ENCODE measurements around the gene MRPL4. TPM values are rescaled to one million over a fixed set of nuclear protein-coding genes. Genes with fewer than 3 reads are reported as not detected.

The MRPL4 gene
- total and polyA plus RNA-seq, 10 of the 15 experiments (the other 5 are each of a cell fraction or from before 2014, with no cell fraction given) = 0.79 to 221 (median 112) TPM

DNA sequence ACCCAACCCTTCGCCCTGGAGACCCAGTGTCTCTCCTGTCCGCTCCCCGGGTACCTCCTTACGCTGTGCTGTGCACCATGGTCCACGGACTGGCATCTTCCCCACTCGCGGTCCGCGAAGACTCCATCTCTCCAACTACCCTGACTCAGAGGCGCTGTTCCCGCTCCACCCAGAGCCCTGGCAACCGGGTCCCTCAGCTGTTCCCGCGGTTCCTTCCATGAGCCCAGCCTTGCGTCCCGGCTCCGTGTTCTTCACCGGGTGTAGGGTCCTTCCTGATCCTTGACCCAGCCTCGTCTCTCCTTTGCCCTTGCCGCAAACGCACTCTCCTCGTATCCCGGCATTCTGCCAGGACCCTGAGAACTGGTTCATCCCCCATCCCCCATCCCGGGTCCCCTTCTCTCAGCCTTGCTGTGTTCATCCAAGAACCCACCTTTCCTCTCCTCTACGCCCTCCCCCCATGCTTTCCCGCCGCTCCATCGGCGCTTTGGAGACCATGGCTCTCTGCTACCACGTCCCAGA is 38.4 kb downstream of the MRPL4 start:
- H3K4me2 ChIP-seq (ENCODE audit: control insufficient read depth, insufficient read depth) = peak overlapping the region; percentile 98
- intact Hi-C loops (cut with micrococcal nuclease; ENCODE audit: unreplicated experiment) = no loop called here
- no peaks in the 10 kb centered on the region for H3K79me2 ChIP-seq (ENCODE audit: control insufficient read depth, insufficient read depth, low read length)

More for the DNA sequence above, 38.4 kb downstream of the MRPL4 start:
- Histone ChIP-seq H3K9me3 (replicated peaks; ENCODE audit: control insufficient read depth, insufficient read depth, low read length) (no peaks in the 10 kb centered on the region; the same call in 2 of the 3 replicates), H3K4me3 (peak overlapping the region; percentile 77), H4K20me1 (ENCODE audit: control insufficient read depth, insufficient read depth) (peaks cover 7% of the 10 kb centered on the region; the same call in 1 of the 2 replicates), H3K36me3 (ENCODE audit: control insufficient read depth in 2 of 2, insufficient read depth in 2 of 2, low read length in 1 of 2) (peaks cover 4 to 8% of the 10 kb centered on the region in 2 experiments; a peak in 3 of 4 replicates), H2AFZ (ENCODE audit: control insufficient read depth, low read depth, low read length) (peak overlapping the region; percentile 61), H3K4me1 (ENCODE audit: control insufficient read depth, insufficient read depth, low read length) (peaks cover 64% of the 10 kb centered on the region), H3K9ac (ENCODE audit: control insufficient read depth, insufficient read depth, low read length) (no peak overlapping the region; the same call in 1 of the 2 replicates), H3K27ac (ENCODE audit: control insufficient read depth, insufficient read depth) (no peak overlapping the region), H3K27me3 (replicated peaks in 1 of 2; ENCODE audit: control insufficient read depth in 2 of 2, insufficient read depth in 2 of 2, low read length in 1 of 2) (peaks cover 3 to 16% of the 10 kb centered on the region in 2 experiments)
- CTCF ChIA-PET = interaction anchor here (1.0 to 5.9 kb wide), 6 partner anchors 17 to 110 kb away, joined by 3 to 58 read pairs (median 8); partner anchors contain the start of genes ICAM1 and RAVER1
- SMC1A ChIA-PET (ENCODE audit: uncharacterized antibody, unreplicated experiment) = interaction anchor here (0.6 to 2.2 kb wide), 7 partner anchors 8 to 98 kb away, joined by 3 to 27 read pairs (median 5); partner anchors contain the start of genes ICAM1 and TYK2
- RAD21 ChIA-PET (ENCODE audit: unreplicated experiment) = interaction anchor here (1.0 to 5.4 kb wide), 3 partner anchors 19 to 122 kb away, joined by 3 to 119 read pairs (median 10); partner anchors contain the start of genes ICAM1 and TYK2
- ATAC-seq (no peak), FAIRE-seq (no peak), DNase-seq (ENCODE audit: low read depth, low spot score) (no peak)
- BruUV-seq (replicated peaks) = no TSS peak
- POLR2A ChIA-PET = interaction anchor here (1.2 to 5.5 kb wide), 10 partner anchors 8 to 92 kb away, joined by 4 to 69 read pairs (median 7); partner anchors contain the start of genes FDX2, ICAM1, RAVER1 and TYK2
- WGBS (ENCODE audit: insufficient coverage, insufficient replicate concordance, low lambda C conversion rate, missing lambda C conversion rate) = 1% methylated on average over 20 of the region's 30 CpGs
- in situ Hi-C loops (cut with MboI) = no loop called here
- TF ChIP-seq, protein P1, sequence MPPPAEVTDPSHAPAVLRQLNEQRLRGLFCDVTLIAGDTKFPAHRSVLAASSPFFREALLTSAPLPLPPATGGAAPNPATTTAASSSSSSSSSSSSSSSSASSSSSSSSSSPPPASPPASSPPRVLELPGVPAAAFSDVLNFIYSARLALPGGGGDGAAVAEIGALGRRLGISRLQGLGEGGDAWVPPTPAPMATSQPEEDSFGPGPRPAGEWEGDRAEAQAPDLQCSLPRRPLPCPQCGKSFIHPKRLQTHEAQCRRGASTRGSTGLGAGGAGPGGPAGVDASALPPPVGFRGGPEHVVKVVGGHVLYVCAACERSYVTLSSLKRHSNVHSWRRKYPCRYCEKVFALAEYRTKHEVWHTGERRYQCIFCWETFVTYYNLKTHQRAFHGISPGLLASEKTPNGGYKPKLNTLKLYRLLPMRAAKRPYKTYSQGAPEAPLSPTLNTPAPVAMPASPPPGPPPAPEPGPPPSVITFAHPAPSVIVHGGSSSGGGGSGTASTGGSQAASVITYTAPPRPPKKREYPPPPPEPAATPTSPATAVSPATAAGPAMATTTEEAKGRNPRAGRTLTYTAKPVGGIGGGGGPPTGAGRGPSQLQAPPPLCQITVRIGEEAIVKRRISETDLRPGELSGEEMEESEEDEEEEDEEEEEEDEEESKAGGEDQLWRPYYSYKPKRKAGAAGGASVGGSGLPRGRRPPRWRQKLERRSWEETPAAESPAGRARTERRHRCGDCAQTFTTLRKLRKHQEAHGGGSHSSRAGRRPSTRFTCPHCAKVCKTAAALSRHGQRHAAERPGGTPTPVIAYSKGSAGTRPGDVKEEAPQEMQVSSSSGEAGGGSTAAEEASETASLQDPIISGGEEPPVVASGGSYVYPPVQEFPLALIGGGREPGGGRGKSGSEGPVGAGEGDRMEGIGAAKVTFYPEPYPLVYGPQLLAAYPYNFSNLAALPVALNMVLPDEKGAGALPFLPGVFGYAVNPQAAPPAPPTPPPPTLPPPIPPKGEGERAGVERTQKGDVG (CRISPR knock-in tag; IDR thresholded peaks at IDR 0.05) = no peak
- no peak for TF ChIP-seq CHD1 (IDR thresholded peaks at IDR 0.05; ENCODE audit: low read depth, low read length)
- TF ChIP-seq, protein P2, sequence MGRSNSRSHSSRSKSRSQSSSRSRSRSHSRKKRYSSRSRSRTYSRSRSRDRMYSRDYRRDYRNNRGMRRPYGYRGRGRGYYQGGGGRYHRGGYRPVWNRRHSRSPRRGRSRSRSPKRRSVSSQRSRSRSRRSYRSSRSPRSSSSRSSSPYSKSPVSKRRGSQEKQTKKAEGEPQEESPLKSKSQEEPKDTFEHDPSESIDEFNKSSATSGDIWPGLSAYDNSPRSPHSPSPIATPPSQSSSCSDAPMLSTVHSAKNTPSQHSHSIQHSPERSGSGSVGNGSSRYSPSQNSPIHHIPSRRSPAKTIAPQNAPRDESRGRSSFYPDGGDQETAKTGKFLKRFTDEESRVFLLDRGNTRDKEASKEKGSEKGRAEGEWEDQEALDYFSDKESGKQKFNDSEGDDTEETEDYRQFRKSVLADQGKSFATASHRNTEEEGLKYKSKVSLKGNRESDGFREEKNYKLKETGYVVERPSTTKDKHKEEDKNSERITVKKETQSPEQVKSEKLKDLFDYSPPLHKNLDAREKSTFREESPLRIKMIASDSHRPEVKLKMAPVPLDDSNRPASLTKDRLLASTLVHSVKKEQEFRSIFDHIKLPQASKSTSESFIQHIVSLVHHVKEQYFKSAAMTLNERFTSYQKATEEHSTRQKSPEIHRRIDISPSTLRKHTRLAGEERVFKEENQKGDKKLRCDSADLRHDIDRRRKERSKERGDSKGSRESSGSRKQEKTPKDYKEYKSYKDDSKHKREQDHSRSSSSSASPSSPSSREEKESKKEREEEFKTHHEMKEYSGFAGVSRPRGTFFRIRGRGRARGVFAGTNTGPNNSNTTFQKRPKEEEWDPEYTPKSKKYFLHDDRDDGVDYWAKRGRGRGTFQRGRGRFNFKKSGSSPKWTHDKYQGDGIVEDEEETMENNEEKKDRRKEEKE (IDR thresholded peaks at IDR 0.05) = no peak
- no peak for TF ChIP-seq FOXK2 (IDR thresholded peaks at IDR 0.05)
- TF ChIP-seq CBFB (IDR thresholded peaks at IDR 0.05; ENCODE audit: low read depth) = no peak
- TF ChIP-seq BACH1 (IDR thresholded peaks at IDR 0.05; ENCODE audit: borderline replicate concordance) = no peak
- TF ChIP-seq FOXM1 (IDR thresholded peaks at IDR 0.05; ENCODE audit: low read depth, low read length) = no peak

Measured in GM12878 (cell line).